CD4-positive, alpha-beta T cell (primary cell): ENCODE measurements around the gene PCDHA1. TPM values are rescaled to one million over a fixed set of nuclear protein-coding genes. Genes with fewer than 3 reads are reported as not detected.
"Not testable (repeated sequence)": the region's sequence is repeated elsewhere in the genome, so short reads cannot be mapped to it uniquely, and the experiment has no call there.

Experiments
- ATAC-seq: fragments of 200-7000 bp; cut with Tn5 transposase; one replicate; pipeline ENCODE4 v1.10.0; 2022; ENCODE audit warnings: mild to moderate bottlenecking; ENCODE audit not compliant: poor library complexity
- CTCF ChIA-PET: fragments of 350-600 bp; sonication (Branson Sonifier 250); formaldehyde crosslinking; loops from one replicate; lab custom pipeline; 2021; ENCODE audit warnings: antibody characterized with exemption, inconsistent platforms; lab: Charles Lee
- POLR2A ChIA-PET: fragments of 350-600 bp; sonication (Branson Sonifier 250); formaldehyde crosslinking; loops from one replicate; lab custom pipeline; 2021; ENCODE audit warnings: antibody characterized with exemption, inconsistent platforms; lab: Charles Lee
- DNase-seq, 14 experiments: peaks; one replicate each; pipeline ENCODE4 v3.0.0-alpha.2; 2013 to 2020; ENCODE audit warnings: mixed read lengths in 2 of 14
- H3K27ac ChIP-seq, 2 donors: one replicate each; pipeline versions ENCODE4 v1.5.1 to v1.7.0; 2013; ENCODE audit warnings: low read length in 2 of 2, low read depth in 1 of 2, mild to moderate bottlenecking in 1 of 2
- H3K27me3 ChIP-seq, 2 experiments: 1 replicate in 1 of 2; 2 replicates in 1 of 2; pipeline versions ENCODE4 v1.6.1 to v1.7.0; 2013; ENCODE audit warnings: low read length in 2 of 2, control low read depth in 1 of 2, mild to moderate bottlenecking in 1 of 2, moderate library complexity in 1 of 2; ENCODE audit not compliant: insufficient read depth in 2 of 2, control insufficient read depth in 1 of 2
- H3K36me3 ChIP-seq: one replicate; pipeline ENCODE4 v1.6.1; 2013; ENCODE audit warnings: low read length, control low read depth; ENCODE audit not compliant: insufficient read depth
- H3K4me1 ChIP-seq: one replicate; pipeline ENCODE4 v1.6.1; 2013; ENCODE audit warnings: low read length, control low read depth; ENCODE audit not compliant: insufficient read depth
- H3K4me3 ChIP-seq: one replicate; pipeline ENCODE4 v1.5.1; 2013; ENCODE audit warnings: mild to moderate bottlenecking, low read length, moderate library complexity
- H3K9me3 ChIP-seq, 2 experiments: 1 replicate in 1 of 2; 2 replicates in 1 of 2; pipeline versions ENCODE4 v1.6.1 to v1.7.0; 2013; ENCODE audit warnings: low read length in 2 of 2, mild to moderate bottlenecking in 2 of 2, control low read depth in 1 of 2, moderate library complexity in 1 of 2; ENCODE audit not compliant: control insufficient read depth in 1 of 2, insufficient read depth in 1 of 2
- H3K27ac Mint-ChIP-seq: one replicate; pipeline ENCODE4 v1.8.0; 2020; ENCODE audit warnings: mixed read lengths
- H3K27me3 Mint-ChIP-seq: one replicate; pipeline ENCODE4 v1.8.0; 2021; ENCODE audit warnings: mixed read lengths
- H3K36me3 Mint-ChIP-seq: one replicate; pipeline ENCODE4 v1.8.0; 2021; ENCODE audit warnings: low read depth, mixed read lengths
- H3K4me1 Mint-ChIP-seq: one replicate; pipeline ENCODE4 v1.8.0; 2021; ENCODE audit warnings: low read depth, mixed read lengths
- H3K4me3 Mint-ChIP-seq: one replicate; pipeline ENCODE4 v1.8.0; 2020; ENCODE audit warnings: mild to moderate bottlenecking, mixed read lengths
- H3K9me3 Mint-ChIP-seq: one replicate; pipeline ENCODE4 v1.8.0; 2020; ENCODE audit warnings: mixed read lengths
- CTCF ChIP-seq: fragments of 200-600 bp; IDR thresholded peaks from one replicate; pipeline ENCODE4 v1.8.0; 2022; ENCODE audit warnings: antibody characterized with exemption, mild to moderate bottlenecking
- intact Hi-C, 2 experiments: fragments of 100-400 bp; cut with DNase I in 1 of 2; cut with micrococcal nuclease in 1 of 2; formaldehyde crosslinking; loops; one replicate each; pipeline versions ENCODE4 v1.15.1 to v1.9.0; 2023 to 2025; cut with DNase I, micrococcal nuclease
- total RNA-seq, 174 experiments: library from RNA in 2 of 174; stranded (reverse) in 2 of 174; gene quantifications; one replicate each; pipeline ENCODE4 v1.2.3 and lab custom pipeline; 2021 to 2026

Gene PCDHA1
- total RNA-seq, 2 experiments from 2014 or later: not detected

GRCh38 chr5:140808889-140809291 lies 22.9 kb downstream of the PCDHA1 start:
- H3K27ac Mint-ChIP-seq: no peak overlapping the region
- ATAC-seq (no peak), DNase-seq (no peak)
- H3K4me1 ChIP-seq: no peaks in the 10 kb centered on the region
- H3K4me3 Mint-ChIP-seq: no peak overlapping the region
- peaks cover 8 to 24% of the 10 kb centered on the region in 2 experiments for H3K9me3 ChIP-seq
- H3K27ac ChIP-seq: no peak overlapping the region
- H3K4me3 ChIP-seq: no peak overlapping the region
- intact Hi-C loops: no loop called here
- H3K27me3 Mint-ChIP-seq: peaks cover 50% of the 10 kb centered on the region
- peaks cover 21% of the 10 kb centered on the region for H3K9me3 Mint-ChIP-seq
- CTCF ChIA-PET: no interaction called here
- POLR2A ChIA-PET: no interaction called here
- no peaks in the 10 kb centered on the region for H3K36me3 ChIP-seq
- H3K4me1 Mint-ChIP-seq: no peaks in the 10 kb centered on the region
- peaks cover 11% of the 10 kb centered on the region for H3K36me3 Mint-ChIP-seq
- no peak for TF ChIP-seq CTCF
- H3K27me3 ChIP-seq: peaks cover 6 to 22% of the 10 kb centered on the region in 2 experiments

GRCh38 chr5:140821375-140822280 lies 35.7 kb downstream of the PCDHA1 start, which contains the start of gene PCDHA5:
PCDHA5 (plus strand) TSS chr5:140821613.
- H3K9me3 ChIP-seq: peaks cover 12 to 26% of the 10 kb centered on the region in 2 experiments
- no peak within 1 kb of the TSS for H3K4me3 ChIP-seq
- TF ChIP-seq CTCF: no peak
- CTCF ChIA-PET: no interaction called here
- ATAC-seq (no peak), DNase-seq (no peak)
- H3K4me1 Mint-ChIP-seq: no peaks in the 10 kb centered on the region
- POLR2A ChIA-PET: no interaction called here
- intact Hi-C loops: no loop called here
- H3K27ac Mint-ChIP-seq: no peak within 1 kb of the TSS
- peaks cover 4% of the 10 kb centered on the region for H3K36me3 Mint-ChIP-seq
- peaks cover 10 to 16% of the 10 kb centered on the region in 2 experiments for H3K27me3 ChIP-seq
- no peaks in the 10 kb centered on the region for H3K4me1 ChIP-seq
- H3K27me3 Mint-ChIP-seq: peaks cover 42% of the 10 kb centered on the region
- H3K4me3 Mint-ChIP-seq: no peak within 1 kb of the TSS
- H3K36me3 ChIP-seq: no peaks in the 10 kb centered on the region
- peaks cover 6% of the 10 kb centered on the region for H3K9me3 Mint-ChIP-seq
- H3K27ac ChIP-seq: no peak within 1 kb of the TSS

GRCh38 chr5:140822281-140822629 lies 36.3 kb downstream of the PCDHA1 start:
- no peak for ATAC-seq
- DNase-seq: no peak
- no peak for TF ChIP-seq CTCF
- H3K36me3 ChIP-seq: no peaks in the 10 kb centered on the region
- H3K27me3 Mint-ChIP-seq: peaks cover 48% of the 10 kb centered on the region
- CTCF ChIA-PET: no interaction called here
- no peak overlapping the region for H3K27ac ChIP-seq
- H3K9me3 Mint-ChIP-seq: peaks cover 10% of the 10 kb centered on the region
- POLR2A ChIA-PET: no interaction called here
- intact Hi-C loops: no loop called here
- no peak overlapping the region for H3K4me3 ChIP-seq
- peaks cover 10 to 23% of the 10 kb centered on the region in 2 experiments for H3K27me3 ChIP-seq
- no peak overlapping the region for H3K4me3 Mint-ChIP-seq
- no peak overlapping the region for H3K27ac Mint-ChIP-seq
- H3K36me3 Mint-ChIP-seq: peaks cover 8% of the 10 kb centered on the region
- no peaks in the 10 kb centered on the region for H3K4me1 Mint-ChIP-seq
- H3K4me1 ChIP-seq: no peaks in the 10 kb centered on the region
- H3K9me3 ChIP-seq: peaks cover 12 to 26% of the 10 kb centered on the region in 2 experiments

- ATAC-seq, intact Hi-C loops, H3K27ac ChIP-seq, POLR2A ChIA-PET, H3K4me3 Mint-ChIP-seq, H3K4me1 Mint-ChIP-seq, H3K36me3 Mint-ChIP-seq, H3K36me3 ChIP-seq, DNase-seq, H3K4me3 ChIP-seq, CTCF ChIA-PET, H3K4me1 ChIP-seq, H3K27ac Mint-ChIP-seq: not testable (repeated sequence)
- peaks cover 13 to 28% of the 10 kb centered on the region in 2 experiments for H3K27me3 ChIP-seq
- peaks cover 15 to 28% of the 10 kb centered on the region in 2 experiments for H3K9me3 ChIP-seq
- H3K27me3 Mint-ChIP-seq: peaks cover 48% of the 10 kb centered on the region
- H3K9me3 Mint-ChIP-seq: peaks cover 10% of the 10 kb centered on the region
Measured at GRCh38 chr5:140822969-140823368, 37.0 kb downstream of the PCDHA1 start.
